H1 (cell line): ENCODE measurements around the gene TMEM106C. TPM values are rescaled to one million over a fixed set of nuclear protein-coding genes. Genes with fewer than 3 reads are reported as not detected.

Experiments
- CTCF ChIA-PET: fragments of 300-600 bp; sonication (Branson Sonifier 250); formaldehyde crosslinking; loops from one replicate; lab custom pipeline; 2021; ENCODE audit not compliant: partially characterized antibody; lab: Charles Lee
- POLR2A ChIA-PET: fragments of 300-600 bp; sonication (Branson Sonifier 250); formaldehyde crosslinking; loops from one replicate; lab custom pipeline; 2021; ENCODE audit warnings: inconsistent platforms; ENCODE audit not compliant: partially characterized antibody; lab: Charles Lee
- DNase-seq, 2 experiments: peaks; one replicate each; pipeline versions ENCODE4 v3.0.0 to v3.0.0-alpha.2; 2010 to 2022; ENCODE audit warnings: low spot score in 2 of 2, low read depth in 1 of 2, mixed read lengths in 1 of 2
- FAIRE-seq: peaks from 2 replicates; lab custom pipeline; 2011; peaks lifted over from hg19 to GRCh38; lab: Jason Lieb, UNC
- H2AFZ ChIP-seq: 2 replicates; pipeline ENCODE4 v1.8.1; 2012; ENCODE audit warnings: low read length, inconsistent platforms
- H2AK5ac ChIP-seq: 2 replicates; pipeline ENCODE4 v1.6.1; 2013; ENCODE audit warnings: low read depth, low read length
- H2BK120ac ChIP-seq: replicated peaks from 2 replicates; pipeline ENCODE3; 2013; ENCODE audit warnings: low read depth, low read length, inconsistent platforms
- H2BK12ac ChIP-seq: 2 replicates; pipeline ENCODE4 v1.6.1; 2013; ENCODE audit warnings: low read depth, low read length
- H2BK15ac ChIP-seq: 2 replicates; pipeline ENCODE4 v1.6.1; 2013; ENCODE audit warnings: low read length
- H2BK20ac ChIP-seq: 2 replicates; pipeline ENCODE4 v1.6.1; 2013; ENCODE audit warnings: low read length
- H2BK5ac ChIP-seq: 2 replicates; pipeline ENCODE4 v1.6.1; 2013; ENCODE audit warnings: low read depth, low read length
- H3K14ac ChIP-seq: 2 replicates; pipeline ENCODE4 v1.6.1; 2013; ENCODE audit warnings: inconsistent platforms; ENCODE audit not compliant: insufficient read length
- H3K18ac ChIP-seq: 2 replicates; pipeline ENCODE4 v1.6.1; 2013; ENCODE audit warnings: low read length; ENCODE audit errors: extremely low read depth
- H3K23ac ChIP-seq: 2 replicates; pipeline ENCODE4 v1.6.1; 2013; ENCODE audit warnings: inconsistent platforms; ENCODE audit not compliant: insufficient read length
- H3K23me2 ChIP-seq: 2 replicates; pipeline ENCODE4 v1.6.1; 2013; ENCODE audit warnings: low read depth, low read length
- H3K27ac ChIP-seq: 2 replicates; pipeline ENCODE4 v1.6.1; 2011; ENCODE audit warnings: low read depth, low read length, inconsistent platforms
- H3K27me3 ChIP-seq, 4 experiments: replicated peaks in 1 of 4; 1 replicate in 1 of 4; 2 replicates in 3 of 4; pipeline versions ENCODE4 v1.6.1 to v1.8.1; 2011 to 2013; ENCODE audit warnings: low read length in 3 of 4, mild to moderate bottlenecking in 3 of 4, inconsistent platforms in 2 of 4, mixed read lengths in 2 of 4, moderate library complexity in 1 of 4; ENCODE audit not compliant: control insufficient read depth in 3 of 4, insufficient read depth in 3 of 4; ENCODE audit errors: extremely low read depth in 1 of 4
- H3K36me3 ChIP-seq, 4 experiments: 2 replicates each; pipeline versions ENCODE4 v1.6.1 to v1.8.1; 2011 to 2013; ENCODE audit warnings: mild to moderate bottlenecking in 4 of 4, low read length in 3 of 4, moderate library complexity in 2 of 4, control low read depth in 1 of 4, inconsistent platforms in 1 of 4; ENCODE audit not compliant: insufficient read depth in 4 of 4, control insufficient read depth in 2 of 4
- H3K4ac ChIP-seq: replicated peaks from 2 replicates; pipeline ENCODE3; 2013; ENCODE audit warnings: low read length, low read depth, mixed read lengths, inconsistent platforms; ENCODE audit not compliant: insufficient read length
- H3K4me1 ChIP-seq, 4 experiments: replicated peaks in 1 of 4; 1 replicate in 1 of 4; 2 replicates in 3 of 4; pipeline versions ENCODE4 v1.6.1 to v1.8.1; 2011 to 2013; ENCODE audit warnings: low read length in 3 of 4, inconsistent platforms in 2 of 4, mixed read lengths in 1 of 4; ENCODE audit not compliant: insufficient read depth in 4 of 4, control insufficient read depth in 3 of 4
- H3K4me2 ChIP-seq, 2 experiments: 2 replicates each; pipeline versions ENCODE4 v1.6.1 to v1.8.1; 2011 to 2013; ENCODE audit warnings: low read depth in 2 of 2, low read length in 2 of 2, control low read depth in 1 of 2, inconsistent platforms in 1 of 2, mild to moderate bottlenecking in 1 of 2; ENCODE audit not compliant: insufficient read depth in 1 of 2
- H3K4me3 ChIP-seq, 4 experiments: fragments of 200-600, 300-600 bp in 1 of 4; sonication (generic), shearing (Covaris generic), sonication (Bioruptor Twin) in 1 of 4; 2 replicates each; pipeline versions ENCODE4 v1.5.1 to v1.8.1; 2011 to 2016; ENCODE audit warnings: low read length in 4 of 4, low read depth in 3 of 4, control low read depth in 2 of 4, inconsistent platforms in 2 of 4, mild to moderate bottlenecking in 2 of 4, mixed read lengths in 1 of 4, moderate library complexity in 1 of 4; ENCODE audit not compliant: insufficient read depth in 2 of 4; ENCODE audit errors: extremely low read depth in 1 of 4
- H3K56ac ChIP-seq: replicated peaks from 2 replicates; pipeline ENCODE3; 2013; ENCODE audit warnings: low read depth, mild to moderate bottlenecking, mixed read lengths, low read length, inconsistent platforms; ENCODE audit not compliant: insufficient read length
- H3K79me1 ChIP-seq: 2 replicates; pipeline ENCODE4 v1.6.1; 2013; ENCODE audit warnings: low read depth, low read length, control low read depth
- H3K79me2 ChIP-seq, 2 experiments: 2 replicates each; pipeline versions ENCODE4 v1.6.1 to v1.8.1; 2012 to 2013; ENCODE audit warnings: low read length in 2 of 2, mild to moderate bottlenecking in 2 of 2, inconsistent platforms in 1 of 2; ENCODE audit not compliant: insufficient read depth in 2 of 2, control insufficient read depth in 1 of 2
- H3K9ac ChIP-seq, 4 experiments: replicated peaks in 1 of 4; 1 replicate in 1 of 4; 2 replicates in 3 of 4; pipeline versions ENCODE4 v1.6.1 to v1.8.1; 2011 to 2013; ENCODE audit warnings: low read depth in 3 of 4, low read length in 3 of 4, control low read depth in 2 of 4, mild to moderate bottlenecking in 2 of 4, moderate library complexity in 2 of 4, inconsistent platforms in 1 of 4; ENCODE audit errors: extremely low read depth in 1 of 4
- H3K9me3 ChIP-seq, 2 experiments: 2 replicates each; pipeline versions ENCODE4 v1.6.1 to v1.8.1; 2012 to 2013; ENCODE audit warnings: mild to moderate bottlenecking in 2 of 2, moderate library complexity in 2 of 2, control low read depth in 1 of 2, inconsistent platforms in 1 of 2, low read depth in 1 of 2, low read length in 1 of 2, mixed read lengths in 1 of 2; ENCODE audit not compliant: insufficient read depth in 2 of 2
- H4K20me1 ChIP-seq, 2 experiments: replicated peaks in 1 of 2; 2 replicates each; pipeline versions ENCODE3 to v1.8.1; 2011 to 2013; ENCODE audit warnings: inconsistent platforms in 2 of 2, low read length in 2 of 2, mild to moderate bottlenecking in 1 of 2; ENCODE audit not compliant: insufficient read depth in 2 of 2, control insufficient read depth in 1 of 2
- H4K5ac ChIP-seq: 2 replicates; pipeline ENCODE4 v1.6.1; 2013; ENCODE audit warnings: low read length, low read depth, mixed read lengths, inconsistent platforms; ENCODE audit not compliant: insufficient read length
- H4K8ac ChIP-seq: 2 replicates; pipeline ENCODE4 v1.8.0; 2013; ENCODE audit warnings: mild to moderate bottlenecking, moderate library complexity, low read length, inconsistent platforms; ENCODE audit not compliant: insufficient read depth; ENCODE audit errors: extremely low read depth
- H4K91ac ChIP-seq: replicated peaks from 2 replicates; pipeline ENCODE3; 2013; ENCODE audit warnings: low read length, mixed read lengths, inconsistent platforms; ENCODE audit not compliant: insufficient read length
- ASH2L ChIP-seq: fragments of 200-600, 300-600 bp; sonication (generic); IDR thresholded peaks from one replicate; pipeline ENCODE4 v1.7.1; 2017; ENCODE audit warnings: low read length
- BRCA1 ChIP-seq: IDR thresholded peaks from 2 replicates; pipeline ENCODE4 v1.6.1; 2012; ENCODE audit warnings: low read depth, low read length, improper control_type of control experiment
- CHD1 ChIP-seq: IDR thresholded peaks from 2 replicates; pipeline ENCODE4 v1.6.1; 2012; ENCODE audit warnings: low read depth, low read length, improper control_type of control experiment
- GABPA ChIP-seq: IDR thresholded peaks from 2 replicates; pipeline ENCODE4 v1.6.1; 2011; ENCODE audit warnings: mild to moderate bottlenecking, low read length, moderate library complexity, borderline replicate concordance; ENCODE audit not compliant: insufficient read depth
- GTF2F1 ChIP-seq: IDR thresholded peaks from 2 replicates; pipeline ENCODE4 v1.6.1; 2012; ENCODE audit warnings: low read depth, low read length, improper control_type of control experiment, borderline replicate concordance
- JUND ChIP-seq: IDR thresholded peaks from 2 replicates; pipeline ENCODE4 v1.6.1; 2011; ENCODE audit warnings: mild to moderate bottlenecking, improper control_type of control experiment, low read length
- KDM1A ChIP-seq: fragments of 200-600, 300-600 bp; sonication (generic); IDR thresholded peaks from 2 replicates; pipeline ENCODE4 v1.7.1; 2016; ENCODE audit warnings: mild to moderate bottlenecking, low read length, borderline replicate concordance
- NANOG ChIP-seq: IDR thresholded peaks from 2 replicates; pipeline ENCODE4 v1.6.1; 2011; ENCODE audit warnings: low read length, low read depth, mild to moderate bottlenecking, inconsistent platforms; ENCODE audit not compliant: insufficient read depth, poor library complexity, severe bottlenecking
- RAD21 ChIP-seq, 2 experiments: IDR thresholded peaks in 1 of 2; conservative IDR thresholded peaks in 1 of 2; 2 replicates each; pipeline ENCODE4 v1.6.1; 2011; ENCODE audit warnings: low read depth in 2 of 2, low read length in 2 of 2, improper control_type of control experiment in 1 of 2, inconsistent platforms in 1 of 2, mild to moderate bottlenecking in 1 of 2, moderate library complexity in 1 of 2
- RFX5 ChIP-seq: IDR thresholded peaks from 2 replicates; pipeline ENCODE4 v1.6.1; 2011; ENCODE audit warnings: low read depth, low read length, improper control_type of control experiment, borderline replicate concordance
- RXRA ChIP-seq: IDR thresholded peaks from 2 replicates; pipeline ENCODE4 v1.6.1; 2011; ENCODE audit warnings: low read depth, mild to moderate bottlenecking, low read length, moderate library complexity; ENCODE audit not compliant: insufficient read depth
- TAF1 ChIP-seq: IDR thresholded peaks from 2 replicates; pipeline ENCODE4 v1.6.1; 2011; ENCODE audit warnings: mild to moderate bottlenecking, low read depth, low read length
- TCF12 ChIP-seq: IDR thresholded peaks from 2 replicates; pipeline ENCODE4 v1.6.1; 2011; ENCODE audit warnings: low read depth, mild to moderate bottlenecking, low read length
- WGBS, 2 experiments: shearing (Covaris generic) in 1 of 2; methylation state at CpG; one replicate each; pipeline versions ENCODE4 v1.1.6 to v1.1.7; 2013 to 2015; ENCODE audit warnings: low lambda C conversion rate in 2 of 2, mixed read lengths in 2 of 2, inconsistent platforms in 1 of 2, low coverage in 1 of 2, missing lambda C conversion rate in 1 of 2; ENCODE audit not compliant: insufficient replicate concordance in 2 of 2, insufficient coverage in 1 of 2, insufficient read length in 1 of 2; ENCODE audit errors: extremely low coverage in 1 of 2, missing lambda C conversion rate in 1 of 2; 5-methylcytosine and 5-hydroxymethylcytosine counted together
- polyA plus RNA-seq, 7 experiments: library from polyadenylated mRNA; depleted of rRNA in 3 of 7; stranded (reverse) in 5 of 7; unstranded in 2 of 7; fragments of >200 nt in 5 of 7; fragments of 200-250 nt in 2 of 7; gene quantifications; 1 replicate in 5 of 7; 2 replicates in 1 of 7; 4 replicates in 1 of 7; pipeline versions ENCODE4 v1.2.1 to v1.2.3, GENCODE V29; 2011 to 2013; ENCODE audit warnings: missing spikeins in 2 of 7, mixed read lengths in 2 of 7
- total RNA-seq: library from RNA; stranded (reverse); fragmentation: NEBNext Ultra II Directional; extraction: Animal tissue kit (Norgen Biotek cat#: 25700); gene quantifications from 2 replicates; pipeline ENCODE4 v1.2.1, GENCODE V29; 2021
- TF ChIP-seq, protein P1 (sequence below): IDR thresholded peaks from 2 replicates; pipeline ENCODE4 v1.6.1; 2011; ENCODE audit warnings: low read depth, mild to moderate bottlenecking, low read length; ENCODE audit not compliant: insufficient read depth

TMEM106C gene
- total and polyA plus RNA-seq, 2 of the 8 experiments (the other 6 are each of a cell fraction or from before 2014, with no cell fraction given), result 36.6 to 45.3 TPM

DNA sequence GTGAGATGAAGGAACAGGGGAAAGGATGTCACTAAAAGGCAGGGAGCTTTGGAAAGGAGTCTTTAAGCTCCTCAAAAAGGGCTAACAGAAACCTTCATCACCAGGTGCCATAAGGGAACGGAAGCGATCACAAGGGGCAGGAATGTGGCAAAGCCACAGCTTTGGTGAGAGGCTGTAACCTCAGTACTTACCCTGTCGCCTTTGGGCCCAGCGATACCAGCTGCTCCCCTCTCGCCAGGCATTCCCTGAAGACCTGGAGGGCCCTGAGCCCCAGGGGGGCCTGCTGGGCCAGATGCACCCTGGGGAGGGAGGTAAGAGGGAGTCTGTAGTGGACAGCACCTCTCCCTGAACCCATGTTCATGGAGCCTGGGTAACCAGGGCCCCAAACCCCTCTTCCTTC lies 18.9 kb downstream of the TMEM106C start:
- Histone ChIP-seq H4K91ac (no peak overlapping the region), H3K4me3 (no peak overlapping the region), H2BK12ac (no peak overlapping the region), H3K27ac (no peak overlapping the region), H4K5ac (no peak overlapping the region), H4K20me1 (no peaks in the 10 kb centered on the region), H4K8ac (no peak overlapping the region), H2BK5ac (no peak overlapping the region), H3K23me2 (no peaks in the 10 kb centered on the region), H3K36me3 (no peaks in the 10 kb centered on the region), H3K14ac (no peak overlapping the region), H3K27me3 (no peaks in the 10 kb centered on the region), H3K4me2 (no peak overlapping the region), H3K23ac (no peak overlapping the region), H2BK15ac (no peak overlapping the region), H2AK5ac (no peak overlapping the region), H3K79me1 (no peaks in the 10 kb centered on the region), H2BK20ac (no peak overlapping the region), H3K9me3 (no peaks in the 10 kb centered on the region), H3K4me1 (no peaks in the 10 kb centered on the region), H2BK120ac (no peak overlapping the region), H3K79me2 (no peaks in the 10 kb centered on the region), H3K4ac (no peak overlapping the region), H3K56ac (no peak overlapping the region), H3K18ac (no peak overlapping the region), H3K9ac (no peak overlapping the region), H2AFZ (no peak overlapping the region)
- ChIA-PET POLR2A (no interaction called here), CTCF (interaction anchor here (0.9 to 1.5 kb wide), 2 partner anchors 14 to 19 kb away, joined by 3 read pairs; partner anchors contain the start of gene TMEM106C)
- WGBS, 2 experiments, result 76% methylated on average over 5 of the region's 5 CpGs; no CpG with 5 or more reads in 1 of the 2 experiments
- DNase-seq (no peak), FAIRE-seq (no peak)
- no peak for TF ChIP-seq ASH2L
- TF ChIP-seq JUND, result no peak
- no peak for TF ChIP-seq NANOG
- TF ChIP-seq CHD1, result no peak
- no peak for TF ChIP-seq KDM1A
- no peak for TF ChIP-seq GTF2F1
- TF ChIP-seq TAF1, result no peak
- no peak for TF ChIP-seq BRCA1
- no peak for TF ChIP-seq TCF12
- no peak for TF ChIP-seq RXRA
- no peak for TF ChIP-seq GABPA
- TF ChIP-seq, protein P1, sequence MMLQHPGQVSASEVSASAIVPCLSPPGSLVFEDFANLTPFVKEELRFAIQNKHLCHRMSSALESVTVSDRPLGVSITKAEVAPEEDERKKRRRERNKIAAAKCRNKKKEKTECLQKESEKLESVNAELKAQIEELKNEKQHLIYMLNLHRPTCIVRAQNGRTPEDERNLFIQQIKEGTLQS, result no peak
- TF ChIP-seq RAD21 (IDR thresholded peaks at IDR 0.05 in 1 of 2, conservative IDR thresholded peaks at IDR 0.05 in 1 of 2; ENCODE audit: low read depth in 2 of 2, low read length in 2 of 2), result no peak
- TF ChIP-seq RFX5, result no peak
